NCI-H2227 (cell line): ENCODE measurements around the gene TADA1.
"Not testable (repeated sequence)": the region's sequence is repeated elsewhere in the genome, so short reads cannot be mapped to it uniquely, and the experiment has no call there.

Experiments used
- DNase-seq: peaks from one replicate; lab custom pipeline; 2025; ENCODE audit not compliant: unreplicated experiment; lab: John Stamatoyannopoulos, UW

TADA1 gene

GRCh38 chr1:166895766-166896165 is 19.7 kb upstream of the TADA1 start:
- DNase-seq: no peak

- no peak for DNase-seq
Observed at GRCh38 chr1:166889776-166890175, 13.7 kb upstream of the TADA1 start.

DNA sequence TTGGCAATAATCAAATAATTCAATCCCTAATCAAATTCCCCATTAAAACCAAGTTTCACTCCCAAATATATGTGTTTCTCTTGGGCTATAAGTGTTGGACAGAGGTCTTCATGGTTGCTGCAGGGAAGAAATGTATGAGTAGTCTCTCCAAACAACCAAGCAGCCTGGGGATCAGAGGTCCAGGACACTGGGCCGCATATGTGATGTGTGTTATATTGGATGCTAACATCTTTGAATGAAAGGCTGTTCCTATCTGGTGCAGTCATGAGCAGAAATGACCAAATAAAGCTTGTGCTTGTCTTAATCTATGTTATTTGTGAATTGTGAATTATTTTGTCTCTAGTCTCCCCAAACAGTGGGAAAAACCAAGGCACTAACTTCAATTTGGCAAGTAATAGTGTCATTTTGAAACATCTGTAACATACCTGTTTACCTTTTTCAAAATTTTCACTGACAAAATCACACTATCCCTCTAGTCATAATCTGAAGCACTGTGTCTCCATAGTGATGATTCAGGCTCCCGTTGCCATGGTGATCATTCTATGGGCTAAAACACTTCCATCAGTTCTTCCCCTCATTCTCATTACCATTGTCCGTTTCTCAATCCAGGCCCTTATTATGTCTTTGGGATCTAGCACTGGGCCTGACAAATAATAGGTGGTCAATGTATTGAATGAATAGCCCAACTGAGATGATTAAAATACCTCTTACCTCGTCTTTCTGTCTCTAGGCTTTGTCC is 12.5 kb upstream of the TADA1 start:
- DNase-seq: peak; percentile 76

DNA sequence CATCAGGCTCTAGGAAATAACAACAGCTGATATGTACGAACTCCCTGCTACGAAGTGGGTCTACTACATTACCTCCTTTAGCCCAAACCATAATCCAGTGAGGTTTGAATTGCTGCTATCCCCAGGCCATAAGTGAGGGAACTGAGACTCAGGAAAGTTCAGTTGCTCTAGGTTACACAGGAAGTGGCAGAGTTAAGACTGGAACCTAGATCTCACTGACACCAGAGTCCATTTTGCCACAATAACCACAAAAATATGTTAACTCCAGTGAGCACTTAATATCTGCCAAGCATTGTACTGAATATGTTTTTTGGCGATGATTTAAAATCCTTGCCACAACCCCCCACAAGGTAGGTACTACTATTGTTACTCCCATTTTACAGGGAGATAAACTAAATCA is 8.9 kb upstream of the TADA1 start:
- no peak for DNase-seq

DNA sequence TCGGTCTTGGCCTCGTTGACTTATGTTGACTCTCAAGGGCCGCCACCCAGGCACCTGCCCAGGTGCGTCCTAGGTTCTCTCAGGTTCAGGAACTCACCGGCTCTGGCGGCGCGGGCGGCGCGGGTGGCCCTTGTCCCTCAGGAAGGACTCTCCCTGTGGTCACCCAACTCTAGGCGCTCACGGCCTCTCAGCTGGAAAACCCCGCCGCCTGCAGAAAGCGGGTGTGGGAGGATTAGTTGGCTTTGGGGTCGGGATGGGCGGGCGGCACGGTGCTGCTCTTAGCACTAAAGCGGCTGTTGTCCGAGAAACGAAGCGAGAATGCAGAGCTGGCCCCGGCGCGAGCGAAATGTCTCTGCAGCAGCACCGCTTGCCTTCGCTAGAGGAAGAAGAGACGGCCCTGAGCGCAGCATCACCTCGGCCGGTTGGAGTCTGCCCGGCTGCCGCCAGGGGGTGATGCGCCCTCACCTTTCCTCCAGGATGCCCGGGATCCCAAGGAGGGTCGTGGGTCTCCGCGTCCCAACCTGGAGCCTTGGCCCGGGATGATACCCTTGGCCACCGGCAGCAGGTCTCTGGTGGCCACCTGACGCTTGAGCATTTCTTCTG is 8.1 kb upstream of the TADA1 start:
- DNase-seq: peak; percentile 75

GRCh38 chr1:166882893-166883292 is 6.8 kb upstream of the TADA1 start:
- no peak for DNase-seq

- not testable (repeated sequence) for DNase-seq
Observed at GRCh38 chr1:166878173-166878917, 2.3 kb upstream of the TADA1 start.

GRCh38 chr1:166876540-166876838 is 425 bp upstream of the TADA1 start:
- no peak for DNase-seq

DNA sequence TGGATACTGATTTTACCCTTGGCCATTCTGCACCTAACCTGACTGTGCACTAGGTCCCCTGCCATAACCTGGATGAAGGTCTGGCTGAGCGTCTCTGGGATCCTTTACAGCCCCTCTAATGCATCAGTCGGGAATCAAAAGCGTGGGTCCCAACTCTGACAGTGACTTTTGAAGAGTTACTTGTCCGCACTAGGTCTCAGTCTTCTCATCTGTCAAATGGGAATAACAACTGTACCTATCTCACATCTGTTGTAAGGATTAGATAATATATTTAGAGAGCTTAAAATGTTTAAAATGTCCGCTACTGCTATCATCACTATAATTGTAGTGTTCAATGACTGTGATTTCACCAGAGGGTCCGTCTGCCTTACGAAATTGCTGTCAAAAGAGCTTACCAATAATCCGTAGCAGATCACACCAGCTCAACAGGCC is 746 bp downstream of the TADA1 start:
- DNase-seq: peak; percentile 48

GRCh38 chr1:166874464-166874863 is 1.6 kb downstream of the TADA1 start:
- no peak for DNase-seq

DNA sequence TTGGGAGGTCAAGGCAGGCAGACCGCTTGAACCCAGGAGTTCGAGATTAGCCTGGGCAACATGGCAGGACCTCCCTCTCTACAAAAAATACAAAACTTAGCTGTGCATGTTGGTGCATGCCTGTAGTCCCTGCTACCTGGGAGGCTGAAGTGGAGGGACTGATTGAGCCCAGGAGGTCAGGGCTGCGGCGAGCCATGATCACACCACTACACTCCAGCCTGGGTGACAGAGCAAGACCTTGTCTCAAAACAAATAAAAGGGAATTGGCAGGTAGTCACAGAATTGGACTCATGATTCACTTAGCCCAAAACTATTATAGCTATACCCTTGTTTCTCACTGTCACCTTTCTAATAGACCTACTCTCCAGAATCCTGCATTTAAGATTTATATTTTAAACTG is 5.5 kb downstream of the TADA1 start:
- DNase-seq: no peak

GRCh38 chr1:166869318-166870099 is 6.6 kb downstream of the TADA1 start:
- no peak for DNase-seq

- no peak for DNase-seq
Observed at GRCh38 chr1:166868639-166869038, 7.4 kb downstream of the TADA1 start.

DNA sequence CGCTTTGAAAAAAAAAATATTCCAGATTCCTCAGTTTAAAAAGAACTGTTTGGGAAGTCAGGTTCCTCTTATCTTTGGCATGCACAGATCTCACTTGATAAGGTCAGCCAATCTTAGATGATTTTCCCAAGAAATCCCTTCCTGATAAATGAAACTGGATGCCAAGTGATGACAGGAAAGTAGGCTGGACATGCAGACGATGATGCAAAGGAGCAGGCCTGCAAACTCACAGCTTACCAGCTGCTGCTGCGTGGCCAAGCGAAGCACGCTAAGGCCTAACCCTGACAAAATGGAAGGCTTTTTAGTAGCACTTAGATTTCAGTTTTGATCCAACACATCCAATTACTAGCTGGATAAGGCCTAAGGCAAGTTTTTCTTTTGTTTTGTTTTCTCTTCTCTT is 10.1 kb downstream of the TADA1 start:
- no peak for DNase-seq

- no peak for DNase-seq
Observed at GRCh38 chr1:166859597-166859996, 16.5 kb downstream of the TADA1 start.

- DNase-seq: no peak
Observed at GRCh38 chr1:166858726-166859419, 17.2 kb downstream of the TADA1 start.

GRCh38 chr1:166857995-166858394 is 18.1 kb downstream of the TADA1 start:
- no peak for DNase-seq

DNA sequence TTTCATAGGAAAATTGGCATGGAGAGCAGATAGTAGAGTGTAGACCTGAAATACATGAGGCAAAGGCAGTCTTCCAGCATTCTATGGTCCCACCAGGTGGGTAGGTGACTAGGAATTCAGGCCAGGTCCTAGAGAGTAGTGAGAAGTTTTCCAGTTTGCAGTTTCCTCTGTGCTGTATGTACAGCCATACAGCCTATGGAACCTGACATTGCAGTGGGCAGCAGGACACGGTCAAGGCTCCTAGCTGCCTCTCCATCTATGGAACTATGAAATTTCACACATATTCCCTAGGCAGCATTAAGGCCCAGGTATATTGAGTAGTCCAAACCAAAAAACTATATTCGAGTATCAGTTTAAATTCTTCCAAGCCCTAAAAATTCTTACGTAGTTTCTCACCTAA is 20.5 kb downstream of the TADA1 start:
- no peak for DNase-seq

- DNase-seq: no peak
Observed at GRCh38 chr1:166852918-166853317, 23.1 kb downstream of the TADA1 start.

- DNase-seq: no peak
Observed at GRCh38 chr1:166849135-166849534, 26.9 kb downstream of the TADA1 start.

DNA sequence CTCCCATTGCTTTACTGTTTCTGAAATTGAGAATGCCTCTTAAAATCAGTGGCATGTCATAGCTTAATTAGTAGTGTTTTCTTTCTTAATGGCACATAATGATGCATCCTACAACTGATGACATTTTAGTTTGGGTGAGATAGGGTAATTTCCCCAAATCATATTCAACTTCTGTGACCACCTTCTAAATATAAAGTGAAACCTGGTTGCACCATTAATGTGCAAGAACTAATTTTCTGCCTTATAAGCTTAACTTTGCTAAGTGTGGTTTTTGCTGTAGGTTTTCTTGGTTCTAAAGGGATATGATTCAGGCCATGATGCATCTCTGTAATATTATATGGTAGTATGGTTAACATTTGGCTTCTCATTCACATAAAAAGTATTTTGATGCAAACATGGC is 27.9 kb downstream of the TADA1 start:
- no peak for DNase-seq
